Measurements from ENCODE around the gene KDSR.
A peak's percentile ranks its signal among the peaks of the same experiment; 100 is the strongest.

The KDSR gene

DNA sequence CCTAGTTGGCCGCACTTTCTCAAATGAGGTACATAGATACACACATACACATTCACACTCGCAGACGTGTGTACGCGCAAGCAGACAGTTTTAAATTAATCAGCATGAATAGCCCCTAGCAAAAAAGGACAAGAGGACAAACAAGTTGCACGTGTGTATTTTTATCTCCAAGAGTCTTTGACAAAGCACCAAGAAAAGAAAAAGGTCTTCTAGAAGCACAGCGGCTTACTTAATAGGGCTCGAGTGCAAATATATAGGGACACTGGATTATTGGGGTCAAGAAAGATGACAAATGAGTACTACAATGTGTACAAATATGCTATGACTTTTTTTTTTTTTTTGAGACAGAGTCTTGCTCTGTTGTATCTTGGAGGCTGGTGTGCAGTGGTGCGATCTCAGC is 45.7 kb downstream of the KDSR start:
- DNase-seq (ENCODE audit: low read depth, low spot score), result no peak

GRCh38 chr18:63320975-63321265 is 46.1 kb downstream of the KDSR start:
- DNase-seq (ENCODE audit: low read depth, low spot score), result no peak

DNA sequence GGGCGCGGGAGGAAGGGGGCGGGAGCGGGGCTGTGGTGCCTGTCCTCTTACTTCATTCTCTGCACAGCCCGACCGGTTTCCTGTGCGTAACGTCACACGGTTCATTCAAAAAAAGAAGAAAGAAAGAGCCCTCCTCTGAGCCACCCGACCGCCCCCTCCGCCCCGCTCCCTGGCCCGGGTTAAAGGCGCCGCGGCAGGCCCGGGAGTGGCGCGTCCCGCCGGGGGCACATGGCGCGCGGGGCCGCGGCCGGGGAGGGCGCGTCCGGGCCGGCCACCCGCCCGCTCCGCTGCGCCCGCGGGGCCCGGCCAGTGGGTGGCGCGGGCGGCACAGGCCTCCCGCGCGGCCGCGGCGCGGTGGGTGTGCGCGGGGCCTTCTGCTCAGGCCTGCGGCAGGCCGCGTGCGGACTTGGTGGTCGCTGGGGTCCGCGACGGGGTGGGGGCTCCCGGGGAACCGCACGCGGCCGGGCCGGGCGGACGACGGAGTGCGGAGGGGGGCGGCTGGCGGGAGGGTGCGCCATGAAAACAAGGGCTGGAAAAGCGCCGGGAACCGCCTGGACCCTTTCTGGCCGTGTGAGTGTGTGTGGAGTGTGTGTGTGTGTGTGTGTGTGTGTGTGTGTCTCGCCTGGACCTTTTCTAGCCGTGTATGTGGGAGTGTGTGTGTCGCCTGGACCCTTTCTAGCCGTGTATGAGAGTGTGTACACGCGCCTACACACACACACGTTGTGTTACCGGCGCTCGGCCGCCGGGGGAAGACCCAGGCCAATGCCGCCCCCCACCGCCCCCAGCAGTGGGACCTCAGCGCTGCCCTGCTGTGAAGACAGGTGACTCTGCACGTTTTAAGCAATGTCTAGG is 46.7 kb downstream of the KDSR start:
- peak; percentile 64 for DNase-seq (ENCODE audit: low read depth, low spot score)

- peak; percentile 28 for DNase-seq (ENCODE audit: low read depth, low spot score)
Measured at GRCh38 chr18:63319383-63320122, 47.5 kb downstream of the KDSR start, which contains the start of gene BCL2. TSS of gene BCL2 (minus strand) at chr18:63319769.

DNA sequence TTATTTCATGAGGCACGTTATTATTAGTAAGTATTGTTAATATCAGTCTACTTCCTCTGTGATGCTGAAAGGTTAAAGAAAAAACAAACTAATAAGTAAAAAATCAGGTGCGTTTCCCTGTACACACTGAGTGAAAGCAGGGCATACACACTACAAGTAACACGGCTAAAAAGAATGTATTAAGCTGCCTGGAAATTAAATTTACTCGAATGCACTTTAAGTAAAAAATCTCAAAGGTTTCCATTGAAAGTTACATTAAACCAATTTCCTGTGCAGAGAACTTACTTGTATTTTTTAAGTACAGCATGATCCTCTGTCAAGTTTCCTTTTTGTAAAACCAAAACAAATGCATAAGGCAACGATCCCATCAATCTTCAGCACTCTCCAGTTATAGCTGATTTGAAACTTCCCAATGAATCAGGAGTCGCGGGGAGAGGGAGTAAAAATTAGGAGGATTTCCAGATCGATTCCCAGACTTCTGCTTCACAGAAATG is 48.1 kb downstream of the KDSR start:
- DNase-seq (ENCODE audit: low read depth, low spot score), result no peak

DNA sequence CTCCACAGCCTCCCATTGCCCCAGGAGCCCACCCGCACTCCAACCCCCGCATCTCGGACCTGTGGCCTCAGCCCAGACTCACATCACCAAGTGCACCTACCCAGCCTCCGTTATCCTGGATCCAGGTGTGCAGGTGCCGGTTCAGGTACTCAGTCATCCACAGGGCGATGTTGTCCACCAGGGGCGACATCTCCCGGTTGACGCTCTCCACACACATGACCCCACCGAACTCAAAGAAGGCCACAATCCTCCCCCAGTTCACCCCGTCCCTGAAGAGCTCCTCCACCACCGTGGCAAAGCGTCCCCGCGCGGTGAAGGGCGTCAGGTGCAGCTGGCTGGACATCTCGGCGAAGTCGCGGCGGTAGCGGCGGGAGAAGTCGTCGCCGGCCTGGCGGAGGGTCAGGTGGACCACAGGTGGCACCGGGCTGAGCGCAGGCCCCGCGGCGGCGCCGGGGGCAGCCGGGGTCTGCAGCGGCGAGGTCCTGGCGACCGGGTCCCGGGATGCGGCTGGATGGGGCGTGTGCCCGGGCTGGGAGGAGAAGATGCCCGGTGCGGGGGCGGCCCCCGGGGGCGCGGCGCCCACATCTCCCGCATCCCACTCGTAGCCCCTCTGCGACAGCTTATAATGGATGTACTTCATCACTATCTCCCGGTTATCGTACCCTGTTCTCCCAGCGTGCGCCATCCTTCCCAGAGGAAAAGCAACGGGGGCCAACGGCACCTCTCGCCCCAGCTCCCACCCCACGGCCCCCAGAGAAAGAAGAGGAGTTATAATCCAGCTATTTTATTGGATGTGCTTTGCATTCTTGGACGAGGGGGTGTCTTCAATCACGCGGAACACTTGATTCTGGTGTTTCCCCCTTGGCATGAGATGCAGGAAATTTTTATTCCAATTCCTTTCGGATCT is 48.8 kb downstream of the KDSR start:
- peak; percentile 81 for DNase-seq (ENCODE audit: low read depth, low spot score)

DNA sequence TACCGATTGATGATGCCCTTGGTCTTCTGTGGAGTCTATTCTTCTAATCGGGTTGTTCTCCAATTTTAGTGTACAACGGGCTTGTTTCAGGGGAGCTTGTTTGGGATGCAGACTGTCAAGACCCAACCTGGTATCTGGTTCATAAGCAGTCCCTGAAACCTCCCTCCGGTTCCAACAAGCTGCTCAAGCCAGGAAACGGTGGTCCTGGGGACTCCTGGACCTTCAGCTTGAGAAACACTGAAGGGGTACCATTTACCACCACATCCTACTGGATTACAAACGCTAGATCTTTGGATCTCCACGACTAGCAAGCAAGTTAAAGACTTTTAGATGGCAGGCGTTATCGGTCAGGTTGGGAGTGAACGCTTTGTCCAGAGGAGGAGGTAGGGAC is 49.5 kb downstream of the KDSR start:
- DNase-seq (ENCODE audit: low read depth, low spot score), result no peak

DNA sequence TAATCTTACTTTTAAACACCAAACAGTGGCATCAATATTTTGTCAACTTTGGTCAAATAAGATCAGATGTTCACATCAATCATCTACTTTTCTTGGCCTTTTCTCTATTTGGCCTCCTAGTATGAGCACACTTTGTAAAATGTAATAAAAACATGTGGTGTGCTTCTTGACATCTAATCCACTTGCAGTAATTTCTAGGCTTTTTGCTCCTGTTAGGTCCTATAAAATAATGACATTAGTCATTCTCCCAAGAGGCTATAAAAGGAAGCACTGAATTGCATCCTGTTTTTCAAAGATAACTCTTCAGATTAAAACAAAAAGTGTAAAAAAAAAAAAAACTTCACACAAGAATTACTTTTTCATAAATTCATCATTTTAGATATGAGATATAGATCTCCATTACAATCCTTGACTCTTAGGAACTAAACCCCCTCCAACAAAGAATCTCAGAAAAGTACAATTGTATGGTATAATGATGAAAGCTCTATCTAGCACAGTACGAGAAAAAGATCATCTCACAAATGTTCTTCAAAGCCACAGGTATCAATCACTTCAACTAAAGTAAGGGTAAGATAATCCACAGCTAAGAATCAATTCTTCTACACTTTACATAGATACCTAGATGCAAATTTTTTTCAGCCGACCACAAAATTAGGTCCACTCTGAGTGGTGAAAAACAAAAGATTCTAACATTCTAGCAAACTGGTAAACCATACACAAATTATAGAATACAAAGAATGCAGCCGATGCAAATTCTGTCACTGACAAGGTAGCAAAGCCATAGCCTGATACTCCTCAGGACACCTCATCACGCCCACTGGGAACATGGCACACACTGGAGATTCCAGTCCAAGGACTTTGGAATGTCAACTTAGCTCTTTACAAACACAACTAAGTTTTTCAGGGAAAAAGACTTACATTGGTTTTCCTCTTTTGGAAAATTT is 50.1 kb downstream of the KDSR start:
- DNase-seq (ENCODE audit: low read depth, low spot score), result no peak

- no peak for DNase-seq (ENCODE audit: low read depth, low spot score)
Measured at GRCh38 chr18:63315876-63316275, 51.1 kb downstream of the KDSR start.

DNA sequence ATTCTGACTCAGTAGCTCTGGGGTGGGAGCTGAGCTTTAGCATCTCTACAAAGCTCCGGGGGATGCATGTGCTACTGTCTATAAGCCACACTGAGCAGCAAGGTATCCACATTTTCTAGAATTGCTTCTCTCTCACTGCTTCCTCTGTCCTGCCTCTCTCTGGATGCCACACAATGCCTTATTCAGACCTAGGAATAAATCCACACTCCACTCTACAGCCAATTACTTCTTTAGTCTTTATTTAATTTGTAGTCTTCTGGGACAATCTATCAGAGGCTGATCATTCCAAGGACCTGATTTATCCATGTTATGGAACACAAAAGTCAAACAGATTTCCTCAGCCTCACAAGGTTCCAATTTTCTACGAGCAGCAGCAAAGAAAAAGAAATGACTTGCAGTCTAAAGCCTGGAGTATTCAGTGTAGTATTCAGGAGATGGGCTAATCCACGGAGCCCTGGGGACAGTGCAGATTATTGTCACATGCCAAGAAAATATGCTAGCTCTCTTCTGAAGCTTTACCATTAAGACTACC is 51.8 kb downstream of the KDSR start:
- DNase-seq (ENCODE audit: low read depth, low spot score), result no peak

GRCh38 chr18:63314062-63314790 is 52.8 kb downstream of the KDSR start:
- DNase-seq (ENCODE audit: low read depth, low spot score), result no peak

- no peak for DNase-seq (ENCODE audit: low read depth, low spot score)
Measured at GRCh38 chr18:63313396-63313917, 53.5 kb downstream of the KDSR start.

- no peak for DNase-seq (ENCODE audit: low read depth, low spot score)
Measured at GRCh38 chr18:63312737-63313395, 54.1 kb downstream of the KDSR start.

- DNase-seq (ENCODE audit: low read depth, low spot score), result no peak
Measured at GRCh38 chr18:63312019-63312409, 55.0 kb downstream of the KDSR start.

GRCh38 chr18:63311118-63312018 is 55.6 kb downstream of the KDSR start:
- no peak for DNase-seq (ENCODE audit: low read depth, low spot score)

- no peak for DNase-seq (ENCODE audit: low read depth, low spot score)
Measured at GRCh38 chr18:63309422-63309821, 57.6 kb downstream of the KDSR start.

DNA sequence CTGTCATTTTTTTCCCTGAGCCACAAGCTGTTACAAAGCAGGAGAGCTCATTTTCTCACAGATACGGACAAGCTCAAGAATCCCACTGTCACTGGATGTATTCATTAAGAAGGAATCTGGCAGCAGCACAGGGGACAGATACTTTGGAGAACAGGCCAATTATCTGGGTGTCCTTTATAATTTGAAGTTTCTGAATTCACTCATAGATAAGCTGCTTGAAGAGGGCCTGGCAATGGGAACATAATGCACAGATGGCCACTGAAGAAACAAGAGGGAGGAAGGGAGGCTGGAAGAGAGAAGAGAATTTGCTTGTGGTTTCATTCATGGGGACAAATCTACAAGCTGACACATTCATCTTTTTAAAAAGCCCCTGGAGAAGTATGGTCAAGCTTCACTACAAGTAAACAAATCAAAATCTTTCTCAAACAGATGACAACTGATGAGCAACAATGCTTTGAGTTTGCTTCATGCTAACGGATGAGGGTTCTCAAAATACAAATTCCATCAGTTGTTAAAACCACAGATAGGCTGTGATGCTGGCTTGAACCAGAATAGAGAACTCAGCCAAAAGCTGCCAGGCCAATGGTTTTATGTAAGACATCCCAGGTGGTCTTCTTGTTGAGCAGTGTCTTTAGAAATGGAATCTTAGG is 59.3 kb downstream of the KDSR start:
- DNase-seq (ENCODE audit: low read depth, low spot score), result no peak

Measured in ELF-1 (cell line).